ENCODE measurements around the gene VKORC1.
A peak's percentile ranks its signal among the peaks of the same experiment; 100 is the strongest.

Gene VKORC1

GRCh38 chr16:31134625-31135534 is 40.3 kb upstream of the VKORC1 start:
- H3K79me2 ChIP-seq (ENCODE audit: control insufficient read depth, insufficient read depth, low read length): peaks cover 17% of the 10 kb centered on the region
- H3K4me3 ChIP-seq (ENCODE audit: low read length): peak overlapping the region; percentile 78
- H3K18ac ChIP-seq (ENCODE audit: low read length): peak overlapping the region; percentile 83
- H2BK5ac ChIP-seq (ENCODE audit: low read length): peak overlapping the region; percentile 70
- peak overlapping the region; percentile 94 for H3K56ac ChIP-seq (ENCODE audit: low read length)
- peak; percentile 93 for DNase-seq
- no peak overlapping the region for H4K8ac ChIP-seq (ENCODE audit: low read depth, low read length)
- H2BK120ac ChIP-seq (ENCODE audit: low read depth, low read length): no peak overlapping the region
- no peak overlapping the region for H2AK5ac ChIP-seq (ENCODE audit: low read length)
- no peak overlapping the region for H2BK15ac ChIP-seq (replicated peaks; ENCODE audit: low read depth)
- H4K5ac ChIP-seq (ENCODE audit: low read length): no peak overlapping the region
- no peaks in the 10 kb centered on the region for H3K27me3 ChIP-seq (ENCODE audit: insufficient read depth, low read length, poor library complexity)
- peak overlapping the region; percentile 74 for H3K27ac ChIP-seq (ENCODE audit: low read depth, low read length)
- H3K79me1 ChIP-seq (ENCODE audit: low read length): peaks cover 16% of the 10 kb centered on the region
- WGBS (ENCODE audit: extremely low coverage, insufficient coverage, low lambda C conversion rate): no CpG with 5 or more reads among the region's 18 CpGs
- H3K9ac ChIP-seq (ENCODE audit: low read length): peak overlapping the region; percentile 96
- H3K4ac ChIP-seq (ENCODE audit: low read depth, low read length): peak overlapping the region; percentile 87
- H3K4me2 ChIP-seq (ENCODE audit: low read length): peak overlapping the region; percentile 51
- H3K36me3 ChIP-seq (ENCODE audit: control insufficient read depth, insufficient read depth, low read length): peaks cover 2% of the 10 kb centered on the region
- H3K4me1 ChIP-seq (ENCODE audit: control insufficient read depth, low read depth, low read length): peaks cover 15% of the 10 kb centered on the region
- no peak overlapping the region for H3K23ac ChIP-seq (ENCODE audit: low read length)

GRCh38 chr16:31134091-31134571 is 39.5 kb upstream of the VKORC1 start:
- Histone ChIP-seq H3K27ac (ENCODE audit: low read depth, low read length) (no peak overlapping the region), H4K8ac (ENCODE audit: low read depth, low read length) (no peak overlapping the region), H3K4ac (ENCODE audit: low read depth, low read length) (no peak overlapping the region), H3K79me2 (ENCODE audit: control insufficient read depth, insufficient read depth, low read length) (peaks cover 17% of the 10 kb centered on the region), H3K27me3 (ENCODE audit: insufficient read depth, low read length, poor library complexity) (no peaks in the 10 kb centered on the region), H3K79me1 (ENCODE audit: low read length) (peaks cover 16% of the 10 kb centered on the region), H3K4me3 (ENCODE audit: low read length) (no peak overlapping the region), H3K36me3 (ENCODE audit: control insufficient read depth, insufficient read depth, low read length) (peaks cover 2% of the 10 kb centered on the region), H3K18ac (ENCODE audit: low read length) (no peak overlapping the region), H2AK5ac (ENCODE audit: low read length) (no peak overlapping the region), H2BK120ac (ENCODE audit: low read depth, low read length) (no peak overlapping the region), H2BK15ac (replicated peaks; ENCODE audit: low read depth) (no peak overlapping the region), H3K56ac (ENCODE audit: low read length) (peak overlapping the region; percentile 94), H4K5ac (ENCODE audit: low read length) (no peak overlapping the region), H3K4me2 (ENCODE audit: low read length) (peak overlapping the region; percentile 51), H2BK5ac (ENCODE audit: low read length) (no peak overlapping the region), H3K9ac (ENCODE audit: low read length) (peak overlapping the region; percentile 96), H3K4me1 (ENCODE audit: control insufficient read depth, low read depth, low read length) (peaks cover 12% of the 10 kb centered on the region), H3K23ac (ENCODE audit: low read length) (no peak overlapping the region)
- DNase-seq: peak; percentile 27
- WGBS (ENCODE audit: extremely low coverage, insufficient coverage, low lambda C conversion rate): no CpG with 5 or more reads among the region's 5 CpGs

- Histone ChIP-seq H3K56ac (ENCODE audit: low read length) (no peak overlapping the region), H2AK5ac (ENCODE audit: low read length) (no peak overlapping the region), H3K4ac (ENCODE audit: low read depth, low read length) (no peak overlapping the region), H3K9ac (ENCODE audit: low read length) (no peak overlapping the region), H3K27me3 (ENCODE audit: insufficient read depth, low read length, poor library complexity) (no peaks in the 10 kb centered on the region), H3K4me3 (ENCODE audit: low read length) (no peak overlapping the region), H3K4me2 (ENCODE audit: low read length) (no peak overlapping the region), H2BK15ac (replicated peaks; ENCODE audit: low read depth) (no peak overlapping the region), H3K18ac (ENCODE audit: low read length) (no peak overlapping the region), H3K79me1 (ENCODE audit: low read length) (peaks cover 16% of the 10 kb centered on the region), H3K27ac (ENCODE audit: low read depth, low read length) (no peak overlapping the region), H4K5ac (ENCODE audit: low read length) (no peak overlapping the region), H2BK120ac (ENCODE audit: low read depth, low read length) (no peak overlapping the region), H3K36me3 (ENCODE audit: control insufficient read depth, insufficient read depth, low read length) (peaks cover 4% of the 10 kb centered on the region), H3K4me1 (ENCODE audit: control insufficient read depth, low read depth, low read length) (peaks cover 3% of the 10 kb centered on the region), H3K23ac (ENCODE audit: low read length) (no peak overlapping the region), H3K79me2 (ENCODE audit: control insufficient read depth, insufficient read depth, low read length) (peaks cover 17% of the 10 kb centered on the region), H2BK5ac (ENCODE audit: low read length) (no peak overlapping the region), H4K8ac (ENCODE audit: low read depth, low read length) (no peak overlapping the region)
- WGBS (ENCODE audit: extremely low coverage, insufficient coverage, low lambda C conversion rate): no CpG with 5 or more reads among the region's 6 CpGs
- no peak for DNase-seq
Observed at GRCh38 chr16:31133046-31133501, 38.5 kb upstream of the VKORC1 start.

- no peak overlapping the region for H4K8ac ChIP-seq (ENCODE audit: low read depth, low read length)
- no peak for DNase-seq
- peaks cover 3% of the 10 kb centered on the region for H3K4me1 ChIP-seq (ENCODE audit: control insufficient read depth, low read depth, low read length)
- H3K27ac ChIP-seq (ENCODE audit: low read depth, low read length): no peak overlapping the region
- H3K79me1 ChIP-seq (ENCODE audit: low read length): peaks cover 16% of the 10 kb centered on the region
- WGBS (ENCODE audit: extremely low coverage, insufficient coverage, low lambda C conversion rate): no CpG with 5 or more reads among the region's 20 CpGs
- no peak overlapping the region for H2AK5ac ChIP-seq (ENCODE audit: low read length)
- H2BK15ac ChIP-seq (replicated peaks; ENCODE audit: low read depth): no peak overlapping the region
- H2BK120ac ChIP-seq (ENCODE audit: low read depth, low read length): no peak overlapping the region
- no peak overlapping the region for H2BK5ac ChIP-seq (ENCODE audit: low read length)
- no peaks in the 10 kb centered on the region for H3K27me3 ChIP-seq (ENCODE audit: insufficient read depth, low read length, poor library complexity)
- H3K4me3 ChIP-seq (ENCODE audit: low read length): no peak overlapping the region
- H3K56ac ChIP-seq (ENCODE audit: low read length): no peak overlapping the region
- no peak overlapping the region for H3K18ac ChIP-seq (ENCODE audit: low read length)
- H3K23ac ChIP-seq (ENCODE audit: low read length): no peak overlapping the region
- H3K36me3 ChIP-seq (ENCODE audit: control insufficient read depth, insufficient read depth, low read length): peaks cover 4% of the 10 kb centered on the region
- no peak overlapping the region for H4K5ac ChIP-seq (ENCODE audit: low read length)
- no peak overlapping the region for H3K4ac ChIP-seq (ENCODE audit: low read depth, low read length)
- peaks cover 17% of the 10 kb centered on the region for H3K79me2 ChIP-seq (ENCODE audit: control insufficient read depth, insufficient read depth, low read length)
- H3K4me2 ChIP-seq (ENCODE audit: low read length): no peak overlapping the region
- H3K9ac ChIP-seq (ENCODE audit: low read length): no peak overlapping the region
Observed at GRCh38 chr16:31132303-31132979, 37.8 kb upstream of the VKORC1 start.

GRCh38 chr16:31131841-31132271 is 37.3 kb upstream of the VKORC1 start:
- Histone ChIP-seq H3K23ac (ENCODE audit: low read length) (no peak overlapping the region), H3K56ac (ENCODE audit: low read length) (no peak overlapping the region), H3K79me1 (ENCODE audit: low read length) (peaks cover 16% of the 10 kb centered on the region), H4K5ac (ENCODE audit: low read length) (no peak overlapping the region), H2AK5ac (ENCODE audit: low read length) (no peak overlapping the region), H4K8ac (ENCODE audit: low read depth, low read length) (no peak overlapping the region), H3K18ac (ENCODE audit: low read length) (no peak overlapping the region), H3K9ac (ENCODE audit: low read length) (no peak overlapping the region), H3K27ac (ENCODE audit: low read depth, low read length) (no peak overlapping the region), H3K36me3 (ENCODE audit: control insufficient read depth, insufficient read depth, low read length) (peaks cover 4% of the 10 kb centered on the region), H3K4me1 (ENCODE audit: control insufficient read depth, low read depth, low read length) (peaks cover 3% of the 10 kb centered on the region), H2BK5ac (ENCODE audit: low read length) (no peak overlapping the region), H2BK120ac (ENCODE audit: low read depth, low read length) (no peak overlapping the region), H3K27me3 (ENCODE audit: insufficient read depth, low read length, poor library complexity) (no peaks in the 10 kb centered on the region), H3K79me2 (ENCODE audit: control insufficient read depth, insufficient read depth, low read length) (peaks cover 17% of the 10 kb centered on the region), H2BK15ac (replicated peaks; ENCODE audit: low read depth) (no peak overlapping the region), H3K4me2 (ENCODE audit: low read length) (no peak overlapping the region), H3K4me3 (ENCODE audit: low read length) (no peak overlapping the region), H3K4ac (ENCODE audit: low read depth, low read length) (no peak overlapping the region)
- WGBS (ENCODE audit: extremely low coverage, insufficient coverage, low lambda C conversion rate): no CpG with 5 or more reads among the region's 5 CpGs
- DNase-seq: no peak

Data from mesendoderm (in vitro differentiated cells).